ENCODE results near the gene SEH1L. TPM values are rescaled to one million over a fixed set of nuclear protein-coding genes. Genes with fewer than 3 reads are reported as not detected.

The SEH1L gene
- total RNA-seq, 4 donors from 2014 or later, result 9.4 to 29.1 (median 18.2) TPM

GRCh38 chr18:12911929-12912703, 35.7 kb upstream of the SEH1L start:
- H3K4me1 ChIP-seq, result peaks cover 0 to 11% (median 8%) of the 10 kb centered on the region in 4 donors
- intact Hi-C loops (cut with DNase I; ENCODE audit: low total_unique reads), result no loop called here
- no peak for TF ChIP-seq CTCF (IDR thresholded peaks at IDR 0.05)
- no peak for TF ChIP-seq POLR2AphosphoS5 (IDR thresholded peaks at IDR 0.05)
- no peak for TF ChIP-seq POLR2A (IDR thresholded peaks at IDR 0.05)
- TF ChIP-seq EP300 (IDR thresholded peaks at IDR 0.05; ENCODE audit: low read depth), result no peak
- DNase-seq, result no peak
- WGBS, 2 donors (ENCODE audit: low coverage in 1 of 2), result 78% methylated on average over 37 of the region's 75 CpGs; no CpG with 5 or more reads in 1 of the 2 donors
- in situ Hi-C loops (cut with MboI; ENCODE audit: low pct_ligation_motif_present in 1 of 4, low pct_unique_long_range_greater_than_20kb in 1 of 4, low sequenced_read_pairs in 3 of 4), result no loop called here
- peaks cover 27% of the 10 kb centered on the region for H3K27me3 ChIP-seq
- H3K27ac ChIP-seq, result no peak overlapping the region
- H3K4me3 ChIP-seq, result peak overlapping the region in 2 of 4 donors; percentile 26 to 37
- no peaks in the 10 kb centered on the region for H3K36me3 ChIP-seq
- H3K9me3 ChIP-seq, result no peaks in the 10 kb centered on the region

- in situ Hi-C loops (cut with MboI; ENCODE audit: low pct_ligation_motif_present in 1 of 4, low pct_unique_long_range_greater_than_20kb in 1 of 4, low sequenced_read_pairs in 3 of 4) (no loop called here), intact Hi-C loops (cut with DNase I; ENCODE audit: low total_unique reads) (no loop called here)
- no peak for TF ChIP-seq POLR2AphosphoS5 (IDR thresholded peaks at IDR 0.05)
- no peak for TF ChIP-seq EP300 (IDR thresholded peaks at IDR 0.05; ENCODE audit: low read depth)
- no peak for TF ChIP-seq POLR2A (IDR thresholded peaks at IDR 0.05)
- no peak for TF ChIP-seq CTCF (IDR thresholded peaks at IDR 0.05)
- WGBS, 2 donors (ENCODE audit: low coverage in 1 of 2), result 60 to 72% methylated on average over 5 to 7 of the region's 7 CpGs
- Histone ChIP-seq H3K9me3 (no peaks in the 10 kb centered on the region), H3K4me3 (no peak overlapping the region), H3K36me3 (no peaks in the 10 kb centered on the region), H3K27ac (no peak overlapping the region), H3K27me3 (no peaks in the 10 kb centered on the region), H3K4me1 (no peaks in the 10 kb centered on the region)
- DNase-seq, result no peak
Measured at GRCh38 chr18:12921178-12921577, 26.6 kb upstream of the SEH1L start.

GRCh38 chr18:12922266-12922665, 25.5 kb upstream of the SEH1L start:
- H3K9me3 ChIP-seq, result no peaks in the 10 kb centered on the region
- TF ChIP-seq POLR2AphosphoS5 (IDR thresholded peaks at IDR 0.05), result no peak
- TF ChIP-seq EP300 (IDR thresholded peaks at IDR 0.05; ENCODE audit: low read depth), result no peak
- TF ChIP-seq CTCF (IDR thresholded peaks at IDR 0.05), result no peak
- in situ Hi-C loops (cut with MboI; ENCODE audit: low pct_ligation_motif_present in 1 of 4, low pct_unique_long_range_greater_than_20kb in 1 of 4, low sequenced_read_pairs in 3 of 4) (no loop called here), intact Hi-C loops (cut with DNase I; ENCODE audit: low total_unique reads) (no loop called here)
- H3K4me3 ChIP-seq, result no peak overlapping the region
- no peak for DNase-seq
- WGBS, 2 donors (ENCODE audit: low coverage in 1 of 2), result 82% methylated on average over 1 of the region's 1 CpG
- H3K36me3 ChIP-seq, result no peaks in the 10 kb centered on the region
- no peak overlapping the region for H3K27ac ChIP-seq
- H3K4me1 ChIP-seq, result no peaks in the 10 kb centered on the region
- no peaks in the 10 kb centered on the region for H3K27me3 ChIP-seq

- TF ChIP-seq POLR2AphosphoS5 (IDR thresholded peaks at IDR 0.05), result no peak
- TF ChIP-seq POLR2A (IDR thresholded peaks at IDR 0.05), result no peak
- TF ChIP-seq EP300 (IDR thresholded peaks at IDR 0.05; ENCODE audit: low read depth), result no peak
- TF ChIP-seq CTCF (IDR thresholded peaks at IDR 0.05), result no peak
- Histone ChIP-seq H3K36me3 (no peaks in the 10 kb centered on the region), H3K27ac (no peak overlapping the region), H3K4me3 (no peak overlapping the region), H3K27me3 (no peaks in the 10 kb centered on the region), H3K4me1 (no peaks in the 10 kb centered on the region), H3K9me3 (no peaks in the 10 kb centered on the region)
- no peak for DNase-seq
- in situ Hi-C loops (cut with MboI; ENCODE audit: low pct_ligation_motif_present in 1 of 4, low pct_unique_long_range_greater_than_20kb in 1 of 4, low sequenced_read_pairs in 3 of 4) (loop anchor here (25.0 kb wide), 1 partner anchor 537 kb away; the partner anchor contains the start of gene AFG3L2 (in 4 of the 4)), intact Hi-C loops (cut with DNase I; ENCODE audit: low total_unique reads) (no loop called here)
- WGBS, 2 donors (ENCODE audit: low coverage in 1 of 2), result 84 to 86% methylated on average over 6 of the region's 6 CpGs
Measured at GRCh38 chr18:12924616-12925015, 23.2 kb upstream of the SEH1L start.

Measured in transverse colon (tissue), 4 donors.